Central memory CD4-positive, alpha-beta T cell (primary cell): ENCODE data around the gene DICER1.

Experiments
- DNase-seq: peaks from one replicate; pipeline ENCODE4 v3.0.0; 2022

DICER1 gene

DNA sequence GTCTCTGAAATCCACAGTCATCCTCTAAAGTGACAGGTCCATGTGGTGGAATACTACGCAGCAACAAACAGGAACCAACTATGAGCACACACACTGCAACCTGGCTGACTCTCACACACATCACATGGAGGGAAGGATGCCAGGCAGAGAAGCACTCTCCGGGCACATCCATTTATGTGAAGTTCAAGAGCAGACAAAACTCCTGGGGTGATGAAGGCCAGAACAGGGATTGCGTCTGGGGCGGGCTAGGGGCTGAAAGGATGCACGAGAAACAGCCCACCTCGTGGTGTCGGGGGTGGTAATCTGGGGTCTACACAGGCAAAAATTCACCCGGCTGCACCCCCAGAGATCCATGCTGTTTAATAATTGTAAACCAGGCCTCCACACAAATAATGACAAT lies 100.2 kb downstream of the DICER1 start:
- DNase-seq: no peak

DNA sequence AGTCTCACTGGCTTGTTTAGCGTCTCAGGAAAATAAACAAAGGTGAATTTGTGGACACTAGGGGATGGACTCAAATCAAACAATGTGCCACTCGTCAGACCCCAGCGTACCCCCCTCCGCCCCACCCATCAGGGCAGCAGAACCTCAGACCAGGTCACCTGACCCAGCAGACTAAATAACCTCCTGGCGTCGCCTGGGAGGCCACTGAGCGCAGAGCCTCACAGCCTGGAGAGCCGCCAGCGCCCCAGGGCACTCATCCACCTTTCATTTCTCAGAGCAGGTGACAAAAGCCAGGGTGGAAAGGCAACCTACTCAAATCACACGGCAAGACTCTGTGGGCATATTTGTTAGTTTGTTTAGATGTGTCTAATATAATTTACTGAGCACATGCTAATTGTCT lies 100.9 kb downstream of the DICER1 start:
- no peak for DNase-seq

DNA sequence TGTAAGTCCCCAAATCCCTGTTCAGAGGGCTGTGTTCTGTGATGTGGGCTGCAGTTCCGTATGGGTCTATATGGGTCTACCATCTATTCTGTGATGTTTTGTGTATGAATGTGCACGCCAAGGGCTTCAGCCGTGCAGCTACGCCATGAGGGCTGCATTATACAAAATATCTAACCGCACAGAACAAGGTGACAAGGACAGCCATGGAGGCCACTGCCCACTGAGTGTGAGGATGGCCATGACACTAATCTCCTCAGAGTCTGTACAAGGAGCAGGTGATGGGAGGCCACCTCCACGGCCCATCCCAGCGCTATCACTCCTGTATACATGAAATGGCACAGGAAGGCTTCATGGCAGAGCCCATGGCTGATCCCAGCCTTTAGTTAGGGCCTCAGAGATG lies 102.0 kb downstream of the DICER1 start:
- DNase-seq: no peak

DNA sequence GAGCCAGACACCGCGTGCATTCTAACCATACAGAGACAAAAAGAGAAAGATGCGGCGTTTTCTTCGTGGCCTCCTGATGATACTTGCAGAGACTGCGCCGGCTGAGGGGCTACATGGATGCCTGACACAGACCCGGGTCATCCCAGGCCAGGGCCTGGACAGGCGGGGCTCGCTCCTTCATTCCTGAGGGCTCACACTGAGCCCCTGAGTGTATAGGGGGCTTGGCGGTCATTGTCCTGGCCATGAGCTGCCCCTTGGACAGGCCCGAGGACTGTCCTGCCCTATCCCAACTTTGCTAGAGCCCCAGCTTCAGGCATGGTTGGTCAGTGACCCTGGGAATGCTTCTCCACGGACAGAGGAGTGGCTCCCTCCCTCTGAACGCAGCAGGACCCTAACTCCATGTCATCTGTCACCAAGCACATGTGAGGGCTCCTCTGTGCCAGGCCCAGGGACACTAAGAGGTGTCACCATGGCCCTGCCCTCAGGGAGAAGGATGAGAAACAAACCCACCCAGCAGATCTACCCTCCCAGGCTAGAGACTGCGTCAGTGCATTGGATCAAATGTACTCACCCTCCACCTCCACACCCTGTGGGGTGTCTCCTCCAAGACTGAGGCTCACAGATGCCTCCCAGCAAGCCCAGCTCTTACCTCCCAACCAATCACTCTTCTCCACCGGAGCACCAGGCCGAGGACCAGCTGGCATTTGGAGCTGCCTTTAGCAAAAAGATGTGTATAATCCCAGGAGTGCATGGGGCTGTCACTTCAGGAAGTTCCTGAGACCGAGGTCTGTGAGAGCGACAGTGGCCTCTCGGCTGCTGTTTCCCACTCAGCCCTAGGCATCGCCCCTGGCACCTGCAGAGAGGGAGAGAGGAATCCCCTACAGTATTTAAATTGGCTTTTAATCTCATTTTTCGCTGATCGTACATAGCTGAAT lies 102.7 kb downstream of the DICER1 start:
- no peak for DNase-seq

- DNase-seq: no peak
Measured at GRCh38 chr14:95052016-95052585, 105.2 kb downstream of the DICER1 start.

DNA sequence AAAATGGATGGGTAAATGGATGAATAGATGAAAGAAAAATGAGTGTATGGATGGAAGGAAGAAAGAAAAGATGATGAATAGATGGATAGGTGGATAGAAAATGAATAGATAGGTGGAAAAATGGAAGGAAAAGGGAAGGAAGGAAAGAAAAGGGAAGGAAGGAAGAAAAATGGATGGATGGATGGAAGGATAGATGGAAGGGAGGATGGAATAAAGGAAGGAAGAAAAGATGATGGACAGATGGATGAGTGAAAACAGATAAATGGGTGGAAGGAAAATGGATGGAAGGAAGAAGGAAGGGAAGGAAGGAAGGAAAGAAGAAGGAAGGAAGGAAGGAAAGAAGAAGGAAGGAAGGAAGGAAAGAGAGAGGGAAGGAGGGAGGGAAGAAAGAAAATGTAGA lies 107.4 kb downstream of the DICER1 start:
- DNase-seq: no peak

DNA sequence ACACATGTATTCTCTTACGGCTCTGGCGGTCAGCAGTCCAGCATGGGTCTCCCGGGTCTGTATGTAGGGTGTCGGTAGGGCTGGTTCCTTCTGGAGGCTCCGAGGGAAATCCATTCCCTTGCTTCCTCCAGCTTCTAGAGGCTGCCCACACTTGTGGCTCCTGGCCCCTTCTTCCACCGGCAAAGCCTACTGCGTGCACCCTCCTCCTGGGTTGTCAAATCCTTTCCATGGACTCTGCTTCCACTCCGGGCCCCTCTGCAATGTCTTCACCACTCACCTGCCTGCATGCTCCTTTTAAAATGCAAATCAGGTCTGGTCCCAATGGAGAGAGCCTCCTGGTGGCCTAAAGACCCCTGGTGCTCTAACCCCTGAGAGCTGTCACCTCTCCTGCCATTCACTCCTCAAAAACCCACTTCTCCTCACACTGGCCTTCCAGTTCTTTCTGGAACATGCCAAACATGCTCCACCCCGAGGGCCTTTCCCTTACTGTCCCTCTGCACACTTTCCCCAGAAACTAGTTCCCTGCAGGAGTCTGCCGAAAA lies 108.5 kb downstream of the DICER1 start:
- DNase-seq: no peak

GRCh38 chr14:95047754-95048153 lies 109.6 kb downstream of the DICER1 start:
- no peak for DNase-seq

DNA sequence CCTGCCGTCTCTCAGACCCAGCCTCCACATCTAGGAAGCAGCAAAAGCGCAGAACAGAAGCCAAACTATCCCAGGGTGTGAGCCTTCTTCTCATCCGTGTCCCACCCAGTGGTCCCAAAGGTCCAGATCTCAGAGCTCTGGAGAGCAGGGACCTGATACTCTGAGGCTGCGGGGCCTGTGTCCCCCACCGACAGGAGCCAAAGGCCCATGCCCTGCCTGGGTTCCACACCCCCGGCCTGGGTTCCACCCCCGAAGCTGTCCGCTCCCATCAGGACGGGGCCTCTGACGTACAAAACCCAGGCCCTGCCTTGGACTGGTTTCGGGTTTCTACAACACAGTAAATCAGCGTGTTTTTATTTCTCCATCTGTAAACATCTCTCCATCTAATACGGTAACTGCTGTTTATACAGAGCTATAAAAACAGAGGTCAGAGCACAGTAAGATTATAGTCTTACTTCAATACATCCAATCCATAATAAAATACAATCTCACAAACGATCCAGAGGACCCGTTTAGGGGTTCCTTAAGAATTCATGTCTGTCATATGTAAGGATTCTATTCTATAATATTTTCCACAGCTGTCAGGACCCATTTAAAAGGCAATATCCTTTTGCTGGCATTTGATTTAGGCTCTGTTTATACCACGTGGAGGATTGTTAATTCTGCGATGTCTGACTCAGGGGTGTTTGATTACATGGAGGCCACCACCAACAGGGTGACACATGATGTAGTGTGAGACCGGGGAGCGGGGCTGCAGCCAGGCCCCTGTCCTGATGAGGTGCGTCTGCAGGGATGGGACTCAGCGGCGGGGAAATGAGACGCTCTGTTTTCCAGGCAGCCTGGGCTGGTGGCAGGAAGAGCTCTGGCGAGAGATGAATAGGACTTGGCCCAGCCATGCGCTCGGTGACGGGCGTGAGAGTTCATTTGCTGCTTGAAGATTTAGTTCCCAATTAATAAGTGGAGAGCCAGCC lies 110.3 kb downstream of the DICER1 start:
- DNase-seq: no peak

DNA sequence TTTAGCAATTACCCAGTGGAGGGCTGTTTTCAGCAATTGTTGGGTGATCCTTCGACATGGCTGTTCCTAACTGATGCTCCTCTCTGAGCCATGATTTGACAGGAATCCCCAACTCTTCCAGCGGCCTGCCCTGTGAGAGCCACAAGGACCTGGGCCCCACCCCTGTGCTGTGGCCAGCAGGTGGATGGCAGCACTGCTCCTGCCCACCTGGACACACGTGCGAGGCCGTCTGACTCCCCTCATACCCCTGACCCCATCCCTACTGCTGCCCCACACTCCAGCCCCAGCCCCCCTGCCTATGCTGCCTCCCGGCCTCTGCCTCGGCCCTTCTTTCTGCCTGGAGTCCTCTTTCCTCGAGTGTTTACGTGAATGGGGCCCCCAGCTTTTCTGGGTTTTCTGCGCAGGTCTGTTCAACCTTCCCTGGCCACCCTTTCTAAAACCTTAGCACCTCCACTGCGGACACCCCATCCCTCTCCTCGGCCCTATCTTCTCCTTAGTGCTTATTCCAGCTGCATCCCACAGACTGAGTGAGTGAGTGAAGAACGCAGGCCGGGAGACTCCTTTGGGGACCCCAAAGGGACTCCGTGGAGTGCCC lies 111.4 kb downstream of the DICER1 start:
- DNase-seq: no peak

DNA sequence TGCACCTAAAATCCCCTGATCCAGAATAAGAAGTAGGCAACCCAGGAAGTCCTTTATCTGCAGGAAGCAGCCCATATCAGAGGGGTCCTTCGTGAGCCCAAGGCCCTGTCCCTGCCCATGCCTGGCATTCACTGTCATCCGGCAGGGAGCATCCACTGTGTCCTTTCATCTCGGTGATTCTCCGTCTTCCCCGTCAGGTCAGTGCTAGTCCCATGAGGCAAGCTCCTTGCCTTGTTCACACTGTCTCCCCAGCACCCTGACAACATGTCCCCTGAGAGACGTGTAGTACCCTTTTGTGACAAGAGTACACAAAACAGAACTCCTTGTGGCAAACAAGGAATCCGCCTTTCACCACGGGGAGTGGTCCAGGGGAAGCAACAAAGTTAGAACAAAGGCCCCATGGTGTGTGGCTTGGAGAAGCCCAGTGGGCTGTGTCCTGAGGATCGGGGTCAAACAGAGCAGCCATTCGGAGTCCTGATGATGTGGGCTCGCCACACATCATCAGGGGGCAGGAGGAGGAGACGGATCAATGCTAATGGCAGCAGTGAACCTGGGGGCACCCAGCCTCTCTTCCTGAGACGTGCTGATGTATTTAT lies 112.1 kb downstream of the DICER1 start:
- no peak for DNase-seq

- DNase-seq: no peak
Measured at GRCh38 chr14:95044463-95045105, 112.7 kb downstream of the DICER1 start.

DNA sequence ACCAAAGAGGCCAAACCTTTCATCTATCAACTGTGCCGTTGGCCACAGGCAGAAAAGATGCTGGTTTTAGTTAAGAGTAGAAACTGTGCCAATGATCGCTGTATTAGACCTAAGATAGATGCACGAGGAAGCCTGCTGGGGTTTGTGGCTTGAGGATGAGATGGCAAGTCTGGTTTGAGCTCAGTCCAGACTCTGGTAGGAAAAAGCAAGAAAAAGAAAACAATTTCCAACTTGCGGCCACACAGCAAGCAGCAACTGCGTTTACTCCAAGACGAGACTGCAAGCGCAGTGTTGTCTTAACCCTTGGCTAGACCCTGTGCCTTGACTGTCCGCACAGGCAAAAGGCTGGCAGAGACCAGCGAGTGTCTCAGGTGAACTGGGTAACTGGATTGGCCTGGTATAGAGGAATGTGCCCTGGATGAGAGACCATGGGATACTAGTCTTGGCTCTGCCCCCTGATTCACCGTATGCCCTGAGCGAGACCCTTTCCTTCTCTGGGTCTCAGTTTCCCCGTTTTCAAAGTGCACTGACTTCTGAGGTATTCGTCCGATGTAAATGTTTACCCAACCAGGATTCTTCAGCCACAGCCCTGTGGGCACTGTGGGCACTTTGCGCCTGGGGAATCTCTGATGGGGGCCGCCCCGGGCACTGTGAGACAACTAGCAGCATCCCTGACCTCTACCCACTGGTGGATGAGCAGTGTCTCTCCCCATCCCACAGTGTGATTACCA lies 113.4 kb downstream of the DICER1 start:
- no peak for DNase-seq

GRCh38 chr14:95043314-95043713 lies 114.0 kb downstream of the DICER1 start:
- no peak for DNase-seq

DNA sequence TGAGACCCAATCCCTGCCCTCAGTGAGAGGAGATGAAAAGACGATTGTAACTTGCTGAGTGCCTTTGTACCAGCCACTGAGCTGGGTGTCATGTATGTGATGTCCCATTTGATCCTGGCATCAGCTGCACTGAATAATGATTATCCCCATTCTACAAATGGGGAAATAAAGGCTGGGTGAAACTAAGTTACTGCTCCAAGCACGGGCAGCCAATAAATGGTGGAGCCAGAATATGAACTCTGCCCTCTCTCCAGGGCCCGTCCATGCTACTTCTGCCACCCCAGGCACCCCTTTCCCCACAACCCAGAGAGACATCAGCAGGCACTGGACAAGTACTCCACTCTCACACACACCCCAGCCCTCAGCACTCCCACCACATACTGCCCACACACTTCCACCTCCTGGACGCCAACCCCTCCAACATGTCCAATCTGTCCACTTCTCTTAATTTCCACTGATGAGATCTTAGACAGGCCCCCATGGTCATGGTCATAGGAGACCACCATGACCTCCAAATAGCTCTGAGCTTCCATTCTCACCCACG lies 115.8 kb downstream of the DICER1 start:
- DNase-seq: no peak

DNA sequence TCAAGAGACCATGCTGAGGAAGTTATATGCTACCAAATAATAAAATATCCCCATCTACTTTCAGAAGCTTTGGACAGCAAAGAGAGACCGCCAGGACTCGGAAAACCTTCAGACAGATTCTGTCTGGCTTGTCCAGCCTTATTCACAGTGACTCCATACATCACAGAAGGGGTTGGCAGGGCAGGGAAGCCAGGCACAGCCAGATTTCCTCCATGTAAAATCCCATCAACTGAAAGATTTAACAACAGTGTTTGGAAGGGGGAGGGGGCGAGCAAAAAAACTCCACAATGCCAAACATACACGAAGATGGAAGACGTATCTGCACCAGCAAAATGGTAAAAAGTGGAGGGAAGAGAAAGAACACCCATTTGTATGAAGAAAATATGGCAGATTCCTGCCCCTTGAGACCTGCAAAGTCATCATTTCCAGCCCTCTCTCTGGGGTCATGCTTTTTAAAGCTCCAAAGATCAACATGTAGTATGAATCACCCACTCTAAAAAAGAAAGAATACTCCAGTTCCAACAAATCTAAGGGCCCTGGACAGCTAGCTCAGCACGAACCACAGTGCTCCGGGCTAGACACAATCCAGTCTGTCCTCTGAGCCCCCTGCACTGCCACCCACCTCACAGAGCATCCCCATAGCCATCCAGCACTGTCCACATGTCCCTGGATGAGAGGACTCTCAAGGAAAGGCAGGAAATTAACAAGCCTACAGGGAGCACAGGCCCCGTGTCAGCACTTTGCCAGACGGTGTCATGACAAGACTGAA lies 116.4 kb downstream of the DICER1 start:
- no peak for DNase-seq

GRCh38 chr14:95039993-95040348 lies 117.4 kb downstream of the DICER1 start:
- DNase-seq: no peak

GRCh38 chr14:95039259-95039992 lies 117.9 kb downstream of the DICER1 start:
- DNase-seq: no peak
